ENCODE data around the gene TMEM170B.
"Not testable (repeated sequence)": the region's sequence is repeated elsewhere in the genome, so short reads cannot be mapped to it uniquely, and the experiment has no call there.

The TMEM170B gene

DNA sequence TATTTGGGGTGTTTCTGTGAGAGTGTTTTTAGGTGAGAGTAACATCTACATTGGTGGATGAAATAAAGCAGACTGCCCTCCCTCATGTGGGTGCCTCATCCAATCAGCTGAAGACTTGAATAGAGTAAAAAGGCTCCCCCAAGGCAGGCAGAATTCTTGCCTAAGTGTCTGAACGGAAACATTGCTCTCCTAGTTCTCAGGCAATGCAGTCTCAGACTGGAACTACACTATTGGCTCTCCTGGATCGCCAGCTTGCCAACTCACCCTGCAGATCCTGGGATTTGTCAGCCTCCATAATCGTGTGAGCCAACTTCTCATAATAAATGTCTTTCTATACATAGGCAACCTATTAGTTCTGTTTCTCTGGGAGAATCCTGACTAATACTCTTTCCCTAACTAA, 5.5 kb upstream of the TMEM170B start:
- DNase-seq = no peak

DNA sequence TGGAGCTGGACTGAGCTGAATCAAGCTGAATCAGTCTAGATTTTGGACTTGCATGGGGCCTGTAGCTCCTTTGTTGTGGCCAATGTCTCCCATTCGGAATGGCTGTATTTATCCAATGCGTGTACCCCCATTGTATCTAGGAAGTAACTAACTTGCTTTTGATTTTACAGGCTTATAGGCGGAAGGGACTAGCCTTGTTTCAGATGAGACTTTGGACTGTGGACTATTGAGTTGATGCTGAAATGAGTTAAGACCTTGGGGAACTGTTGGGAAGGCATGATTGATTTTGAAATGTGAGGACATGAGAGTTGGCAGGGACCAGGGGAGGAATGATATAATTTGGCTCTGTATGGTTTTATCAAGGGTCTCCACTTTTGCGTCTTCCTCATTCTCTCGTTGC, 3.0 kb upstream of the TMEM170B start:
- DNase-seq = no peak

DNA sequence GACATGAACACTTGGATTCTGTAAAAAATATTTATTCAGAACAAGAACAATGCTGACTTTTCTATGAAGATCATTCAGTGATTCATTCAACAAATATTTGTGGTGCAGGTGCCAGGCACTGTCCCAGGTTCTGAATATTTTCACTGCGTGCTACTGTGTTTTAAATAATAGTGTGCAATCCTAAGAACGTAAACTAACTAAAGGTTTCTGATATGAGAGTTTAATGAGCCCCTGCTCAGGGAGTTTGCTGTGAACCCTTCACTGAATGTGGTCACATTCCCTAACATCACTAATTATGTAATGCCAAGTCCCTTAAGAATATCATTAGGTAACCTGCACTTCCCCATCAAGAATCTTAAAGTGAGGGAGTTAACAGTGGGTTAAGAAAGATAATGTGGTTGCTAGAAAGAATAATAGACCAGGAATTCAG, 1.7 kb upstream of the TMEM170B start:
- peak; percentile 54 for DNase-seq

DNA sequence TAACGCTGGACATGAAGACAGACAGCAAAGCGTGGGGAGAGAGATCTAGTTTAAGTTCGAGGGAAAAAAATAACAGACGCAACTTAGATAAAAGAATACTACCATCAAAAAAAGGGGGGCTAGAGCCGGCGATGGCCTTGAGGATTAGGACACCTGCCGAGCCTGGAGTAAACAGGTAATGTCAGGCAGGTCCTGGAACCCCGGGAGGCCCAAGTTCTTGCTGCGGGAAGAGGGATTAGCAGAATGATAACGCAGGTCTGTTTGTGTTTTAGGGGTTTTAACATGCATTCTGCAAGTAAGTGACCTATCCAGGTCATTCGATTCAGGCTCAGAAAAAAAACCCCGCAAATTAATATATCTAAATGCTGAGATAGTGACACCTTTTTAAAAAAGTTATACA, 754 bp upstream of the TMEM170B start:
- DNase-seq = no peak

DNA sequence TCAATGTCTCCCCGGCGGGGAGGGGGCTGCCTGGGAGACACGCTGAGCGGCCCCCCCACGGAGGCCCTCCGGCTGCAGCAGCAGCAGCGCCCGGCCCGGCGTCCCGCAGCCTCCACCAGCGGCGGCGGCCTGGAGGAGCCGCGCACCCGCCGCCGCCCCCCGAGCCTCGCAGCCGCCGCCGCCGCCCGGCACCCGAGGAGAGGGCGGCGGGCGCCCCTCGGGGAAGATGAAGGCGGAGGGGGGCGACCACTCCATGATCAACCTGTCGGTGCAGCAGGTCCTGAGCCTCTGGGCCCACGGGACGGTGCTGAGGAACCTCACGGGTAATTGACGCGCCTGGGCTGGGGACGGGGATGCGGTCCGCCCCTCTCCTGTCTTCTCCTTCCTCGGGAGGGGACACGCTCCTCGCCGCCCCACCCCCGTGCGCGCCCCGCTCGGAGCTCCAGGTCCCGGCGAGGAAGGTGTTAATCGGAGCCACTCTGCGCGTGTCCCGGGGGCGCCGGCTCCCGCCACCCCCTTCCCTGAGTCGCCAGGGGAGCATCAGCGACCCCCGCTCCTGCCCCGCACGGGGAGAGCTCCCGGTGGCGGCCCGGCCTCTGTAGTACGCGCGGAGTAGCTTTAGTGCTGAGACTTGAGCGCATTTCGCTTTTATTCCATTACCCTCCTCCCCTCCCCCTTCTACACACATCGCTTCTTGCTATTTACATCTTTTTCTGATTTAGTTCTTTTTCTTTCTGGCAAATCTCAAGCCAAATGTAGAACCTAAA, 686 bp downstream of the TMEM170B start:
- peak; percentile 87 for DNase-seq

DNA sequence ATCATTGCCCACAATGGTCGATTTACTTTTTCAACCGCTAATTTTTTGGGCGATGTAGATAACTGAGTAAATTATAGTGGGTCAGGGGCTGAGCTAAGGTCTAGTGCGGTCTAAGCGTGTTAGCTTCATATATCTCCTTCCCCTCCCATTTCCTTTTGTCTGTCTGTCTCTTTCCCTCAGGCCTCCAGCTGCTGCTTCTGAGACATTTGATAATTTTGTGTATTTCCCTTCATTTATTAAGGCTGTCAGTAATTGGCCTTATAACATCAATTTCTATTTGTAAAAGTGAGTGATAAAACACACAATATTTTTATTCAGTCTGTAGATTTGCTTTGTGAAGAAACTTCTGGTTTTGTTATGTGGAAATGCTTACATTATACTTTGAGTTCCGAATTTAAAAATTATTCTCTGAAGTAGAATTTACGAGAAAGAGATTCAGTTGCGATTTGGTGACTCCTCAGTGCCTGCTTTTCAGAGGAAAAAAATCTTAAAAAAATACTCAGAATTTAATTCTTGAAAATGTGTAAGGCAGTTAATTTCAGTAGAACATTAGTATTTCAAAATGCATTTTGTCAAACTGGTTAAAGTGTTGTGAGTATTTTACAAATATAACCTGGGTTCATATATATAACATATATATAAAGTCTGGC, 1.4 kb downstream of the TMEM170B start:
- DNase-seq = no peak

DNA sequence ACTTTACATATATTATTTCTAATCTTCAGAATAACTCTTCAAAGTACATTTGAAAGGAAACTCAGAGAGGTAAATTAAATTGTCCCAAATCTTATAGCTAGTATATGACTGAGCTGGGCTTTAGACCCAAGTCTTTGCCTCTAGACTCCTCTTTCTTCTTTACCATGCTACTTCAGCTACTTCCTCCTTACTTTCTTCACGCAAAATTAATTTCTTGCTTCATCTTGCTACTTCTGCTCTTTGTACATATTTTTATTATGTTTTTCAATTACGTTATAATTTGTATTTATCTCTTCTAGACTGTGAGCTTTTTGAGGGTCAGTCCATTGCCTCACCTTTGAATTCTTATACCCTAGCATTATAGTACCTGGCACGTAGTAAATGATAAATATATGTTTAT, 5.3 kb downstream of the TMEM170B start:
- DNase-seq = no peak

DNA sequence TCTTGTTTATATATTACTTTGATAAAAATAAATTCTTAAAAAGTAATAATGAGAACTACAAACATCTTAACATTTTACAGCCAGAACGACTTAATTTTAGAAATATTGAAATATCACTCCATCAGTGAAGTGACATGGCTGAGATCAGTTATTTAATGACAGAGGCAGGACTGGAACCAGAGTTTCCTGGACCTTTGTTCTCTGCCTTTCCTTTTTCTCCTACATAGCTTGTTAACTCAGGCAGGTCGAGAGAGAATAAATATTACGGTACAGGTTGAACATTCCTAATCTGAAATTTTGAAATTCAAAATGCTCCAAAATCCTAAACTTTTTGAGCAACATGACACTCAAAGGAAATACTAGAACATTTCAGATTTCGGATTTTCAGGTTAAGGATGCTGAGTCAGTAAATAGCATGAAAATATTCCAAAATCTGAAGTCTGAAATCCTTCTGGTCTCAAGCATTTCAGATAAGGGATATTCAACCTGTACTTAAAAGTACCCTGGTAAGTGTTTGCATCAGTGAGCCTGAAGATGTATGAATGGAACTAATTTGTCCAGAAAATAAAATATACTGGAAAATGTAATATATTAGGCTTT, 6.5 kb downstream of the TMEM170B start:
- no peak for DNase-seq

DNA sequence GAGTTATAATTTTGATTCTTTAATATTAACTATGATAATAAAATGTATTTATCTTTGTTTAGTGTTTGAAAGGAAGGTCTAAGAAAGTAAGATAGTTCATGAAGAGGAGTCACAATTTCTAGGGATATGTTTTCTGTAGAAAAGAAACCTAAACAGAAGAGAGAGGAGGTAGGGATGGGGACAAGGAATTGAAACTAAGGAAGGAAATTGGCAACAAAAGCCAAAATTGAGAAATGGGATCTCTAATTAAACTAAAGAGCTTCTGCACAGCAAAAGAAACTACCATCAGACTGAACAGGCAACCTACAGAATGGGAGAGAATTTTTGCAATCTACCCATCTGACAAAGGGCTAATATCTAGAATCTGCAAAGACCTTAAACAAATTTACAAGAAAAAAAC, 10.3 kb downstream of the TMEM170B start:
- DNase-seq = not testable (repeated sequence)

DNA sequence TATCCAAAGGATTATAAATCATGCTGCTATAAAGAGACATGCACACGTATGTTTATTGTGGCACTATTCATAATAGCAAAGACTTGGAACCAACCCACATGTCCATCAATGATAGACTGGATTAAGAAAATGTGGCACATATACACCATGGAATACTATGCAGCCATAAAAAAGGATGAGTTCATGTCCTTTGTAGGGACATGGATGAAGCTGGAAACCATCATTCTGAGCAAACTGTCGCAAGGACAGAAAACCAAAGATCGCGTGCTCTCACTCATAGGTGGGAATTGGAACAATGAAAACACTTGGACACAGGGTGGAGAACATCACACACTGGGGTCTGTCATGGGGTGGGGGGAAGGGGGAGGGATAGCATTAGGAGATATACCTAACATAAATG, 11.0 kb downstream of the TMEM170B start:
- not testable (repeated sequence) for DNase-seq

DNA sequence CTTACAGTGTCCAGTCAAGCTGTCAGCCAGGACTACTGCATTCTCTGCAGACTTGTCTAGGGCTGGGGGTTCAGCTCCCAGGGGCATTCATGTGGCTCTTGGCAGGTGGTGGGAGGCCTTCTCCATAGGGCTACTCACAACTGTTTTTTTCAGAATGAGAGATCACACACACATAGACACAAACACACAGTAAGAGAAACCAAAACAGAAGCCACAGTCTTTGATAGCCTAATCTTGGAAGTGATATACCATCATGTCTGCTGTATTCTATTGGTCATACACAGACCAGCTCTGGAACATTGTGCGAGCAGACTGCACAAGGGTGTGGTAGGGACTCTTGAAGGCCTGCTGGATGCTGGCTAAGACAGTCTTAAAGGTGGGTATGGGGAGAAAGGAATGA, 13.5 kb downstream of the TMEM170B start:
- DNase-seq = no peak

DNA sequence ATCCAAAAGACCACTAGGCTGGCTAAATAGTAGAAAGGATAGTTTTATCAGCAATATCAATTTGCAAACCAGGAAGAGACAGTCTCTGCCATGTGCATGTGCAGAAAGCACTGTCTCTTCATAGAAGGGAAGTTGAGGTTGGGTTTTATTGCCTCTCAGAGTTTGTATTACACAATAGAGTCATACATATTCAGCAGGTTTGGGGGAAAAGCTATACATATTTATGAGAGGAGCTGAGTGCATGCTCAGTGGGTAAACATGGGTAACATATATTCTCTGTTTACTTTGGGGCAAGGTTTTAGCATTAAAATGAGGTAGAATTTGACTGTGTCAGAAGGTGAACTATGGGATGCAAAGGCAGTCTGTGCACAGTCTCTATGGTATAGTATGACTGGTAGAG, 14.9 kb downstream of the TMEM170B start:
- no peak for DNase-seq

DNA sequence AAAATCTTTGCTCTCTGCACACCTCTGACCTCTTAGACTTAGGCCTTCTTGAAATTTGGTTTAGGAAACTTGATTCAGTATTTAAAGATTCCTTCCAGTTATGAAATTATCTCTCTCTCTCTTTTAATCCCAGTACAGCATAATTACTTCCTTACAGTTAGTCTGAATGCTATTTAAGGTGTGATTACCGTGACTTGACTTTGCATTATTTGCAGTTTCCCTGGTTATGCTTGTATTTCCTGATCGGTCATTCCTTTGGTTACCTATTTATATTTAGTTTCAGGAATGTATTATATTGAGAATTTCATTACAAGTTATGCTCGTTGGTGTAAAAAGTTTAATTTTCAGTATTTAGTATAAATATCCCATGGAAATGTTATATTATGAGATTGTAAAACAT, 16.3 kb downstream of the TMEM170B start:
- DNase-seq = no peak

DNA sequence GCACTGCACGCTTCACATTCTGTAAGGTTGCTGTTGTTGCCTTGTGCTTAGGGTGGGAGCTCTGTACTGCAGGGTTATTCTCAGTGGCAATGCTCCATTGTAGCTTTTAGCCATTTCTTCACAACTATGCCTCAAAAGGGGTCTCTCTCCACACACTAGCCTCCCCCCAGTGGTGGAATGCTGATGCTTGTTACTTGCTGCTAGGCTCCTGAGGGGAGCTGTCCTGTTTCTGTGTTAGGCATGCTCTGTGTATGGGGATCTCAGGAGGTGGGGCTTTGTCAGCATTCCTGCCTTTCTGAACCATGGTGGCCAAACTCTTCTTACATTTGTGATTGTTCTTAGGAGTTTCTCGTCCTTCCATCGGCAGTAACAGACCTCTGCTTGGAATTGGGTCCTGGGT, 18.8 kb downstream of the TMEM170B start:
- DNase-seq = no peak

DNA sequence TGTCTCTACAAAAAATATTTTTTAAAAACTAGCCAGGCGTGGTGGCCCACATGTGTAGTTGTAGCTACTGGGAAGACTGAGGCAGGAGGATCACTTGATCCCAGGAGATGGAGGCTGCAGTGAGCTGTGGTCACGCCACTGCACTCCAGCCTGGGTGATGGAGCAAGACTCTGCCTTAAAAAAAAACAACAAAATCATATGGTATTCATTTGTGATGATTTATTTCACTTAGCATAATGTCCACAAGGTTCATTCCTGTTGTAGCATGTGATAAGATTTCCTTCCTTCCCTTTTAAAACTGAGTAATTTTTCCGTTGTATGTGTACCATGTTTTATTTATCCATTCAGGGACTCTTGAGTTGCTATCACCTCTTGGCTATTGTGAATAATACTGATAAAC, 26.2 kb downstream of the TMEM170B start:
- DNase-seq = no peak

DNA sequence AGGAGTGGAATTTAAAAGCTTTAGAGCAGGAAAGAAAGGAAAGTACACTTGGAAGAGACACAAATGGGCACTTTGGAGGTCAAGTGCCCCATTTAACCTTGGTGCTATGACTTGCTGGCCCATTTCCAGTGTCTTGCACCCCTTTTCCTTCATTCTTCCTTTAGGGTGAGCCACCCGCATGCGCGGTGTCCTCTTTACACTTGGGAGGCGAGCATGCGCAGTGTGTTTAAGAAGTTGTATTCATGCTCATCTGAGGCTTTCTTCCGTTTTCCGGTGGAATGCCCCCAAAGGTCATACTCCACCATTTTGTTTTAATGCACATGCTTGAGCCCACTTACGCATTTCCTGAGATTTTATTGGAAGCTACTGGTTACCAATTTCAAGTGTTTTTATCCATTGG, 29.1 kb downstream of the TMEM170B start:
- no peak for DNase-seq

DNA sequence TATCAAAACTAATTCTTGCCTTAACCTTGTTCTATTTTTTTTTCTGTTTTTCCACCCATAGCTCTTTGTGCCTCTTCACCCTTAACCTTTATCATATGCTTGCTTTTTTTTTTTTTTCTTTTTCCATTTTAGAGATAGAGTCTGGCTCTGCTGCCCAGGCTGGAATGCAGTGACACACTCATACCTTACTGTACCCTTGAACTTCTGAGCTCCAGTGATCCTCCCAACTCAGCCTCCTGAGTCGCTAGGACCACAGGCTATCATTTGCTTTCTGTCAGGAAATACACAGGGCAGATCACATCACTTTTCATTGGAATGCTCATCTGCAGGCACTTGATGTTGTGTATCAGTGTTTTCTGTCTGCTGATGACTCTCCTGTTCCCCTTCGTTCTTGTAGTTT, 33.5 kb downstream of the TMEM170B start:
- no peak for DNase-seq

DNA sequence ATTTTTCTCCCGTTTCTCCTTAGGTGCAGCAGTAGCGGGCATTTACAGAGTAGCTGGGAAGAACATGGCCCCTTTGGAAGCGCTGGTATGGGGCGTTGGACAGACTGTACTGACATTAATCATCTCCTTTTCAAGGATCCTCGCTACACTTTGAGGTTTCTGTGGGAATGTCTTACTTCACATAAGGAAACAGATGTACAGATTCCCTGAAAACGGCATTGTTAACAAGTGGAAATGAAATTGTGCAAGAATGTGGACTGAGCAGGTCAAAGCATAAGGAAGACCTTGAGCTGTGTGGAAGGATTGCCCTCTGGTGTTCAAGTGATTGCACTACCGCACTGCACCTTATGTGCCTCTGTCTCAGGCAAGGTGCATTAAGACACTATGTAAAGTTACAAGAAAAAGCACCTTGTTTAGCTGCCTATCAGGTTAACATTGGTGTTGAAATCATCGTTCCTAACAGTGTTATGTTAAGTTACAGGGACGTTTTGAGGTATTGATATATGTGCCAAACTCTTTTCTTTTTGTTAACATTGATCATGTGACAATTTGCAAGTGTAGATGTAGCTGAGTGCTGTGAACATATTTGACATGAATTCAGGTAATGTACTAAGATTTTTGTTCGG, 38.0 kb downstream of the TMEM170B start:
- peak; percentile 81 for DNase-seq

DNA sequence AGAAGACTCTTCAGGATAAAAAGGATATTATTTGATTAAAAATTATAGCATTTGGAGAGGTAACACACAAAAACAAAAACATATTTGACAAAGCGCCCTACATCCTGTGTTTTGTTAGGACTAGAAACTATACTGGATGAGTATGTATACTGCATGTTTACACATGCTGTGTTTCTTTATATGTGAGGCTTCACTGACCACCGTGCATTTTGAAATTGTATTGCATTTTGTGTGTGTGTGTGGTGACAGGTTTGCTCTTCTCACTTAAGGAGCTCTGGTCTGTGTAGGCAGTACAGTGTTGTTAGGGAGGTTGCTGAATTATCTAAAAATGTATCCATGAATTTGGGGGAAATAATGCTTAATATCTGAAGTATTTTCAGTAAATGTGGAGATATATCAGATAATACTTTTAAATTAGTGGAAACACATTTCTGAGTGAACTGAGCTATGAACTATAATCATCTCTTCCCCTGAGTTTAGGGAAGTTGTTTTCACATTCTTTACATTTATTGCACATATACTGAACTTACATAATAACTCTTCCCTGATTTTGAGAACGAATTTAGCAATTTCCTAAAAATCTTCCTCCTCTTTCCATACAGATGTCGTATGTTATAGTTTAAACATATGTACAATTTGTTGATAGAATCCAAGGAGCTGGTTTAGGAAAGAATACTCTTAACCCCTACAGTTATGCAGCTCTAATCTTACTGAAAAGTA, 43.3 kb downstream of the TMEM170B start:
- DNase-seq = no peak

DNA sequence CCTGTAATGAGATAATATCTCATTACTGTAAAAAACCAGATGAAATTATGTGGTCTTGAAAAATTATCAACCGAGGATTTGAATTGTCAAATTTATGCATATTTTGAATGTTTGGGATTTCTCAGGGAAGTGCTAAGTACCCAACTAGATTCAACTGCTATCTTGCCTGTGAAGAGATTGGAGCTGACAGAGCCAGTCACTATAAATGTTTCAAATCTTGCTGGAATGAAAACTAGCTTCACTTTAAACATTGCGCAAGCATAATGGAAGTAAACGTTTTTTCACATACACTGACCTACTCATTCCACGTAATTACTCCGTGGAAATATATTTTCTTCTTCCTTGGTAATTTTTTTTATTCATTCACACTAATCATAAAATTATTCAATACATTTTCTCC, 46.7 kb downstream of the TMEM170B start:
- DNase-seq = peak; percentile 32

DNA sequence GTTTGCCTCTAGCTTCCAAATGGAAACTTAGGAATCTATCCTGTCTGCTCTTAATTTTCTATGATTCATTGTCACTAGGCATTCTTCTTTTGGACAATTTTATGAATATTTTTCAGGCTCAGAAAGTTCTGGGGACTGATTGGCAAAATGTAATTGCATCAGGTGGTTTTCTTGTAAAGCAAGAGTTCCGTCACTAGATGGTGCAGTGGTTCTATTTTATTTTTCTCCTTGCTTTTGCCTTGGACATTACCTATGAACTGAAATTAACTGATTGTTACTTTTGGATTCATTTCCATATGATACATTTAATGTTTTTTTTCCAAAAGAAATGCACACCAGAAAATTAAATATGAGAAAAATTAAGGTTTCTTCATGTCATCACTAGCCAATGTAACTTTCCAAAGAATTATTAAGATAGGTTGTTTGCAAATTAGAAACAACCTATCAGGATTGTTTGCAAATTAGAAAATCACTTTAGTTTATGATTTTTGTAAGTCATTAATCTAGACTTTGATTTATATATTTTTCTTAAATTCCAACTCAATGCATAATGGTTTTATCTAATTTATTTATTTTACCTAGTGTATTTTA, 48.0 kb downstream of the TMEM170B start:
- DNase-seq = peak; percentile 88

DNA sequence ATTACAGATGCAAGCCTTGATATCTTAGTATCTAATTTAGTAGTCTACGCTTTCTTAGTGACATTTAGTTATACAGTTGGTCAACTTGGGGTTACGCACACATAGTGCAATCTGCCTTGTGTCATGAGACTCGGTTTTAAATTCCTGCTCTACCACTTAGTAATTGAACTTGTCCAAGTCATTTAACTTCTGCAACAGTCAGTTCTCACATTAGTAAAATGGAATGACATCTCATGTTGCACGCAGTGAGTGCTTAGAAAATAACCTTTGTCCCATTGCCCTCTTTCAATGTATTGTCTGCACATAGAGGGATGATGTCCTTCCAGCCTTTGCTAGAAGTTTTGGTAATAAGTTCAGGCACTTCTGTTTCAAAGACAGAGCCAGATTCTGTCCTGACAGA, 48.6 kb downstream of the TMEM170B start:
- peak; percentile 42 for DNase-seq

DNA sequence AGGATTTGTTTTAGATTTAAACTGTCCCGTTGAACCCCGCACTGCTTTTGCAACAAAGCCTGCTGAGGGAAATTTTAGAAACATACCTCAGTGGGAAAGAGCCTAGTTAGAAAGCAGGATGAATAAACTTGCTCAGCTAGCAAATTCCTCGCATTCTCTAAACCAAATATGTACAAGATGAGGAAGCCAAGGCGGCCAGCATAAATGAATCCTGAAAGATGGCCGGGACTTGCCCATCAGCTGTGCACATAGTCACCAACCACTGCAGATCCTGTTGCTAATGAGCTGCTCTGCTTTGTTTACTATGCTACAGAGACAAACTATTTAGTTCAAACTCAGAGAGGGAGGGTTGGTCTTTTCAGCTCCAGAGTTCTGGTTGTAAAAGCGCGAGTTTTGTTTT, 49.0 kb downstream of the TMEM170B start:
- DNase-seq = no peak
